SK-N-SH treated with all-trans-retinoic acid at 6 μM for 48 hours (cell line): ENCODE results near the gene DBN1.

Source experiments
- ARNTL ChIP-seq: fragments of 450-650 bp; formaldehyde crosslinking; IDR thresholded peaks from 2 replicates; pipeline ENCODE4 v1.5.0; 2020; ENCODE audit warnings: low read depth, mild to moderate bottlenecking, moderate library complexity, borderline replicate concordance
- CREB5 ChIP-seq: fragments of 250-450 bp; sonication (Bioruptor Pico); IDR thresholded peaks from 2 replicates; pipeline ENCODE4 v1.5.1; 2020; ENCODE audit warnings: low read depth, mild to moderate bottlenecking, moderate library complexity
- GLIS3 ChIP-seq: fragments of 250-450 bp; sonication (Bioruptor Pico); IDR thresholded peaks from 2 replicates; pipeline ENCODE4 v1.5.0; 2020; ENCODE audit warnings: mild to moderate bottlenecking, moderate library complexity
- PATZ1 ChIP-seq: fragments of 250-450 bp; sonication (Bioruptor Pico); IDR thresholded peaks from 2 replicates; pipeline ENCODE4 v1.8.0; 2020; ENCODE audit warnings: mild to moderate bottlenecking, moderate library complexity, borderline replicate concordance
- RARB ChIP-seq: fragments of 250-450 bp; sonication (Bioruptor Pico); IDR thresholded peaks from 2 replicates; pipeline ENCODE4 v1.8.0; 2021; ENCODE audit warnings: mild to moderate bottlenecking, moderate library complexity
- SNAI2 ChIP-seq: fragments of 250-450 bp; sonication (Bioruptor Pico); IDR thresholded peaks from 2 replicates; pipeline ENCODE4 v1.5.0; 2020; ENCODE audit warnings: mild to moderate bottlenecking, moderate library complexity
- TCF4 ChIP-seq: fragments of 250-450 bp; sonication (Bioruptor Pico); IDR thresholded peaks from 2 replicates; pipeline ENCODE4 v1.8.0; 2021; ENCODE audit warnings: mild to moderate bottlenecking, moderate library complexity, borderline replicate concordance
- TSHZ2 ChIP-seq: fragments of 250-450 bp; sonication (Bioruptor Pico); IDR thresholded peaks from 2 replicates; pipeline ENCODE4 v1.5.0; 2020; ENCODE audit warnings: mild to moderate bottlenecking, moderate library complexity
- ZFP30 ChIP-seq: fragments of 450-650 bp; formaldehyde crosslinking; IDR thresholded peaks from 2 replicates; pipeline ENCODE4 v1.5.0; 2022; ENCODE audit warnings: mild to moderate bottlenecking, moderate library complexity
- TF ChIP-seq, protein P1 (sequence below): fragments of 250-450 bp; sonication (Bioruptor Pico); IDR thresholded peaks from 2 replicates; pipeline ENCODE4 v1.5.1; 2021; ENCODE audit warnings: mild to moderate bottlenecking, moderate library complexity

- no peak for TF ChIP-seq TCF4 (CRISPR knock-in tag)
- no peak for TF ChIP-seq ARNTL (CRISPR knock-in tag)
- TF ChIP-seq PATZ1, result no peak
- no peak for TF ChIP-seq ZFP30 (CRISPR knock-in tag)
- no peak for TF ChIP-seq GLIS3 (CRISPR knock-in tag)
- no peak for TF ChIP-seq RARB (CRISPR knock-in tag)
- no peak for TF ChIP-seq SNAI2 (CRISPR knock-in tag)
- TF ChIP-seq TSHZ2 (CRISPR knock-in tag), result no peak
- TF ChIP-seq, protein P1, sequence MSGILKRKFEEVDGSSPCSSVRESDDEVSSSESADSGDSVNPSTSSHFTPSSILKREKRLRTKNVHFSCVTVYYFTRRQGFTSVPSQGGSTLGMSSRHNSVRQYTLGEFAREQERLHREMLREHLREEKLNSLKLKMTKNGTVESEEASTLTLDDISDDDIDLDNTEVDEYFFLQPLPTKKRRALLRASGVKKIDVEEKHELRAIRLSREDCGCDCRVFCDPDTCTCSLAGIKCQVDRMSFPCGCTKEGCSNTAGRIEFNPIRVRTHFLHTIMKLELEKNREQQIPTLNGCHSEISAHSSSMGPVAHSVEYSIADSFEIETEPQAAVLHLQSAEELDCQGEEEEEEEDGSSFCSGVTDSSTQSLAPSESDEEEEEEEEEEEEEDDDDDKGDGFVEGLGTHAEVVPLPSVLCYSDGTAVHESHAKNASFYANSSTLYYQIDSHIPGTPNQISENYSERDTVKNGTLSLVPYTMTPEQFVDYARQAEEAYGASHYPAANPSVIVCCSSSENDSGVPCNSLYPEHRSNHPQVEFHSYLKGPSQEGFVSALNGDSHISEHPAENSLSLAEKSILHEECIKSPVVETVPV (CRISPR knock-in tag), result no peak
- no peak for TF ChIP-seq CREB5 (CRISPR knock-in tag)
Observed at GRCh38 chr5:177426566-177427210, 46.7 kb downstream of the DBN1 start, which contains the start of gene GRK6.
